H9 (cell line): ENCODE results near the gene PIGBOS1. TPM values are rescaled to one million over a fixed set of nuclear protein-coding genes. Genes with fewer than 3 reads are reported as not detected.

Experiments used
- DNase-seq: peaks from one replicate; pipeline ENCODE4 v3.0.0-alpha.2; 2017
- H2AFZ ChIP-seq: one replicate; pipeline ENCODE4 v1.6.1; 2013; ENCODE audit warnings: mild to moderate bottlenecking, low read length, control low read depth, moderate library complexity
- H2AK5ac ChIP-seq: 2 replicates; pipeline ENCODE4 v1.6.1; 2013; ENCODE audit warnings: low read length, control low read depth, mixed read lengths; ENCODE audit not compliant: insufficient read length
- H2BK120ac ChIP-seq: one replicate; pipeline ENCODE4 v1.6.1; 2013; ENCODE audit warnings: low read depth, mild to moderate bottlenecking, low read length, control low read depth, inconsistent platforms; ENCODE audit not compliant: poor library complexity, severe bottlenecking
- H2BK12ac ChIP-seq: 2 replicates; pipeline ENCODE4 v1.6.1; 2013; ENCODE audit warnings: low read length, control low read depth, mixed read lengths, low read depth; ENCODE audit not compliant: insufficient read length
- H2BK15ac ChIP-seq: 2 replicates; pipeline ENCODE4 v1.6.1; 2013; ENCODE audit warnings: low read depth, low read length, control low read depth
- H2BK20ac ChIP-seq: one replicate; pipeline ENCODE4 v1.6.1; 2013; ENCODE audit warnings: low read depth, mild to moderate bottlenecking, low read length, control low read depth, inconsistent platforms; ENCODE audit not compliant: poor library complexity, severe bottlenecking
- H2BK5ac ChIP-seq: 2 replicates; pipeline ENCODE4 v1.6.1; 2013; ENCODE audit warnings: low read length, control low read depth, mixed read lengths; ENCODE audit not compliant: insufficient read length
- H3K14ac ChIP-seq: 2 replicates; pipeline ENCODE4 v1.6.1; 2013; ENCODE audit warnings: low read length, control low read depth; ENCODE audit not compliant: insufficient read depth
- H3K18ac ChIP-seq: 2 replicates; pipeline ENCODE4 v1.6.1; 2013; ENCODE audit warnings: low read depth, mild to moderate bottlenecking, mixed read lengths, low read length, control low read depth; ENCODE audit not compliant: insufficient read length
- H3K23ac ChIP-seq: 2 replicates; pipeline ENCODE4 v1.6.1; 2013; ENCODE audit warnings: low read length, control low read depth, mixed read lengths, low read depth; ENCODE audit not compliant: insufficient read length
- H3K23me2 ChIP-seq: 2 replicates; pipeline ENCODE4 v1.6.1; 2013; ENCODE audit warnings: low read depth, mild to moderate bottlenecking, mixed read lengths, low read length, control low read depth; ENCODE audit not compliant: insufficient read length, poor library complexity, severe bottlenecking
- H3K27ac ChIP-seq: 2 replicates; pipeline ENCODE4 v1.5.1; 2013; ENCODE audit warnings: low read length, control low read depth, mixed read lengths, low read depth; ENCODE audit not compliant: insufficient read length
- H3K27me3 ChIP-seq: 2 replicates; pipeline ENCODE4 v1.6.1; 2013; ENCODE audit warnings: low read length, control low read depth, inconsistent platforms; ENCODE audit not compliant: insufficient read depth
- H3K4ac ChIP-seq: 2 replicates; pipeline ENCODE4 v1.6.1; 2013; ENCODE audit warnings: low read depth, mild to moderate bottlenecking, control low read depth, inconsistent platforms, low read length, moderate library complexity
- H3K4me1 ChIP-seq: 2 replicates; pipeline ENCODE4 v1.6.1; 2013; ENCODE audit warnings: low read length, control low read depth, inconsistent platforms; ENCODE audit not compliant: insufficient read depth
- H3K4me2 ChIP-seq: 2 replicates; pipeline ENCODE4 v1.6.1; 2013; ENCODE audit warnings: low read length, control low read depth, mixed read lengths; ENCODE audit not compliant: insufficient read length, insufficient read depth
- H3K56ac ChIP-seq: 2 replicates; pipeline ENCODE4 v1.6.1; 2013; ENCODE audit warnings: low read depth, mild to moderate bottlenecking, mixed read lengths, low read length, control low read depth; ENCODE audit not compliant: insufficient read length
- H3K79me1 ChIP-seq: 2 replicates; pipeline ENCODE4 v1.6.1; 2013; ENCODE audit warnings: low read depth, mild to moderate bottlenecking, moderate library complexity, low read length, control low read depth, inconsistent platforms; ENCODE audit not compliant: insufficient read depth, poor library complexity, severe bottlenecking
- H3K79me2 ChIP-seq: 2 replicates; pipeline ENCODE4 v1.6.1; 2013; ENCODE audit warnings: low read length, control low read depth, inconsistent platforms; ENCODE audit not compliant: insufficient read depth
- H3K9ac ChIP-seq: 2 replicates; pipeline ENCODE4 v1.6.1; 2013; ENCODE audit warnings: low read length, control low read depth, mixed read lengths; ENCODE audit not compliant: insufficient read length; ENCODE audit errors: extremely low read depth
- H3K9me3 ChIP-seq: one replicate; pipeline ENCODE4 v1.6.1; 2013; ENCODE audit warnings: low read depth, low read length, inconsistent platforms; ENCODE audit not compliant: control insufficient read depth
- H3T11ph ChIP-seq: one replicate; pipeline ENCODE4 v1.6.1; 2013; ENCODE audit warnings: mild to moderate bottlenecking, low read length, control low read depth, inconsistent platforms
- H4K20me1 ChIP-seq: one replicate; pipeline ENCODE4 v1.6.1; 2013; ENCODE audit not compliant: control insufficient read depth, insufficient read length, insufficient read depth
- H4K5ac ChIP-seq: 2 replicates; pipeline ENCODE4 v1.6.1; 2013; ENCODE audit warnings: low read depth, mild to moderate bottlenecking, mixed read lengths, low read length, control low read depth; ENCODE audit not compliant: insufficient read length
- H4K8ac ChIP-seq: replicated peaks from 2 replicates; pipeline ENCODE4 v1.6.1; 2013; ENCODE audit warnings: low read length, control low read depth, mixed read lengths, low read depth; ENCODE audit not compliant: insufficient read length
- H4K91ac ChIP-seq: 2 replicates; pipeline ENCODE4 v1.6.1; 2013; ENCODE audit warnings: low read depth, mild to moderate bottlenecking, moderate library complexity, mixed read lengths, low read length, control low read depth; ENCODE audit not compliant: insufficient read length
- H3K27ac Mint-ChIP-seq, 3 experiments: 2 replicates in 2 of 3; 3 replicates in 1 of 3; pipeline ENCODE4 v1.8.0; 2020 to 2021; ENCODE audit warnings: mixed read lengths in 3 of 3, mild to moderate bottlenecking in 1 of 3, moderate library complexity in 1 of 3
- H3K27me3 Mint-ChIP-seq: 2 replicates; pipeline ENCODE4 v1.8.0; 2021; ENCODE audit warnings: low read depth, mild to moderate bottlenecking, moderate library complexity, mixed read lengths
- H3K36me3 Mint-ChIP-seq, 3 experiments: 2 replicates in 2 of 3; 3 replicates in 1 of 3; pipeline ENCODE4 v1.8.0; 2020 to 2021; ENCODE audit warnings: low read depth in 3 of 3, mixed read lengths in 3 of 3; ENCODE audit not compliant: insufficient read depth in 1 of 3
- H3K4me1 Mint-ChIP-seq, 2 experiments: 2 replicates each; pipeline ENCODE4 v1.8.0; 2020; ENCODE audit warnings: mixed read lengths in 2 of 2
- H3K4me3 Mint-ChIP-seq, 2 experiments: 2 replicates in 1 of 2; 3 replicates in 1 of 2; pipeline ENCODE4 v1.8.0; 2020 to 2021; ENCODE audit warnings: mild to moderate bottlenecking in 2 of 2, mixed read lengths in 2 of 2, moderate library complexity in 1 of 2
- H3K9me3 Mint-ChIP-seq, 2 experiments: 2 replicates in 1 of 2; 3 replicates in 1 of 2; pipeline ENCODE4 v1.8.0; 2020; ENCODE audit warnings: mild to moderate bottlenecking in 2 of 2, mixed read lengths in 2 of 2, moderate library complexity in 1 of 2
- WGBS: extraction: QIAGEN DNeasy Blood & Tissue Kit; methylation state at CpG from one replicate; pipeline ENCODE4 v1.1.7; 2013; ENCODE audit warnings: missing lambda C conversion rate, low lambda C conversion rate, mixed read lengths; ENCODE audit not compliant: insufficient read length; ENCODE audit errors: extremely low coverage; 5-methylcytosine and 5-hydroxymethylcytosine counted together
- total RNA-seq: library from RNA; stranded (reverse); gene quantifications from 2 replicates; pipeline ENCODE4 v1.2.1, GENCODE V29; 2021
- TF ChIP-seq, protein P1 (sequence below): fragments of 200-600 bp; sonication (generic); conservative IDR thresholded peaks from 3 replicates; pipeline ENCODE4 v1.8.0; 2021; ENCODE audit warnings: antibody characterized with exemption, mild to moderate bottlenecking

The PIGBOS1 gene
- total RNA-seq, 1 experiment from 2014 or later, result 10.4 TPM

DNA sequence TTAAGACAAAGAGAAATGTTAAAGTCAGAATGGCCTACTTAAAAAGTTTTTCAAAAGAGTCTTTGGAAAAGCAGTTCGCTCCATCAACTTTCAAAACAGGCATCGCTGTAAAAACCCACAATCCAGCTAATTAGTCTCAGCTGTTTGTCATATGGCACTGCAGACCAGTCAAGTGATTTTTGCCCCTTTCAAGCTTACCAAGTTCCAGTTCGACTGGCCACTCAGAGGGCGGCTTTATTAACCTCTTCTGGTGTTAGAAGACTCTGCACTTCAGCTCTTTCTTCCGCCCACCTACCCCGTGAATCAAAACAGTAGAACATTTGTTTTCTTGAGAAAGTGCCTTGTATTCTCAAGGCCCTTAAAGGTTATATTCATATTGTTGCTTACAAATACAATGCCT is 48.6 kb downstream of the PIGBOS1 start:
- Histone ChIP-seq H3K14ac (no peak overlapping the region), H2BK5ac (no peak overlapping the region), H2BK120ac (no peak overlapping the region), H3K79me1 (no peaks in the 10 kb centered on the region), H3K23ac (no peak overlapping the region), H3K4ac (no peak overlapping the region), H3K56ac (no peak overlapping the region), H3T11ph (no peak overlapping the region), H3K27ac (no peak overlapping the region), H2BK20ac (no peak overlapping the region), H3K4me2 (no peak overlapping the region), H3K79me2 (no peaks in the 10 kb centered on the region), H3K9ac (no peak overlapping the region), H3K23me2 (no peaks in the 10 kb centered on the region), H3K9me3 (no peaks in the 10 kb centered on the region), H3K4me1 (no peaks in the 10 kb centered on the region), H2BK12ac (no peak overlapping the region), H4K20me1 (no peaks in the 10 kb centered on the region), H4K8ac (no peak overlapping the region), H2AFZ (no peak overlapping the region), H3K18ac (no peak overlapping the region), H2BK15ac (no peak overlapping the region), H4K91ac (no peak overlapping the region), H3K27me3 (no peaks in the 10 kb centered on the region), H2AK5ac (no peak overlapping the region), H4K5ac (no peak overlapping the region)
- no peaks in the 10 kb centered on the region for H3K4me1 Mint-ChIP-seq
- H3K27ac Mint-ChIP-seq, result no peak overlapping the region
- no peaks in the 10 kb centered on the region; the same call in 1 of the 2 replicates for H3K27me3 Mint-ChIP-seq
- no peak for DNase-seq
- no peaks in the 10 kb centered on the region for H3K9me3 Mint-ChIP-seq
- H3K36me3 Mint-ChIP-seq, result no peaks in the 10 kb centered on the region
- H3K4me3 Mint-ChIP-seq, result no peak overlapping the region
- TF ChIP-seq, protein P1, sequence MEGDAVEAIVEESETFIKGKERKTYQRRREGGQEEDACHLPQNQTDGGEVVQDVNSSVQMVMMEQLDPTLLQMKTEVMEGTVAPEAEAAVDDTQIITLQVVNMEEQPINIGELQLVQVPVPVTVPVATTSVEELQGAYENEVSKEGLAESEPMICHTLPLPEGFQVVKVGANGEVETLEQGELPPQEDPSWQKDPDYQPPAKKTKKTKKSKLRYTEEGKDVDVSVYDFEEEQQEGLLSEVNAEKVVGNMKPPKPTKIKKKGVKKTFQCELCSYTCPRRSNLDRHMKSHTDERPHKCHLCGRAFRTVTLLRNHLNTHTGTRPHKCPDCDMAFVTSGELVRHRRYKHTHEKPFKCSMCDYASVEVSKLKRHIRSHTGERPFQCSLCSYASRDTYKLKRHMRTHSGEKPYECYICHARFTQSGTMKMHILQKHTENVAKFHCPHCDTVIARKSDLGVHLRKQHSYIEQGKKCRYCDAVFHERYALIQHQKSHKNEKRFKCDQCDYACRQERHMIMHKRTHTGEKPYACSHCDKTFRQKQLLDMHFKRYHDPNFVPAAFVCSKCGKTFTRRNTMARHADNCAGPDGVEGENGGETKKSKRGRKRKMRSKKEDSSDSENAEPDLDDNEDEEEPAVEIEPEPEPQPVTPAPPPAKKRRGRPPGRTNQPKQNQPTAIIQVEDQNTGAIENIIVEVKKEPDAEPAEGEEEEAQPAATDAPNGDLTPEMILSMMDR, result no peak
- no CpG with 5 or more reads among the region's 6 CpGs for WGBS
